Measurements from ENCODE around the gene JAKMIP3.
A peak's percentile ranks its signal among the peaks of the same experiment; 100 is the strongest.
"Not testable (repeated sequence)": the region's sequence is repeated elsewhere in the genome, so short reads cannot be mapped to it uniquely, and the experiment has no call there.

JAKMIP3 gene

DNA sequence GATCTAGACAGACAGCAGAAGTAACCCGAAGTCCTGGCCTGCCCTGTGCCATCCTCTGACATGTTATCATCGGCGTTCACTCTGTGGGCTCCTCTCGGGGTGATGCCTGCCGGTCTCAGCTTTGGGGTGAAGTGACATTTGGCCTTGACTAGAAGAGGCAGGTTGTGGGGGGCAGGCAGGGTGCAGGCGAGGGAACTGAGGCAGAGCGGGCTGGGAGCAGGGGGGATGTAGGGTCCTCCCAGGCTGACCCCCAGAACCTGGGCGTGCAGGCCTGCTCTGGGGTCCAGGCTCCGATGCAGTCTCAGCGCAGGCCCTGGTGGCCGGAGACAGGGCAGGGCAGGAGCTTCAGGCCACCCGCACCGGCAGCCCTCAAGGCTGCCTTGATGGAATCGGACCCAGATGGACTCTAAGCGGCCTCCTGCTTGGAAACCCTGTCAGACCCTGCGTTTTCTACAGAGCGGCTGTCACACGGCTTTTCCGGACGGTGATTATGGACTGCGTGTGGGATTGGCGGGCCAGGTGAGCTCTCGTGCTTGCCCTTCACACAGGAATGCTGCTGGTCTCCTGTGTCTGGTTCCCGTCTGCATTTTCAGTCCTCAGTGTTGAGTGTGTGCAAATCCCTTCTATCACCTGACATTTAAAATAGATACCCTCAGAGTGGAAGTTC lies 842 bp upstream of the JAKMIP3 start:
- DNase-seq (ENCODE audit: low spot score): no peak

DNA sequence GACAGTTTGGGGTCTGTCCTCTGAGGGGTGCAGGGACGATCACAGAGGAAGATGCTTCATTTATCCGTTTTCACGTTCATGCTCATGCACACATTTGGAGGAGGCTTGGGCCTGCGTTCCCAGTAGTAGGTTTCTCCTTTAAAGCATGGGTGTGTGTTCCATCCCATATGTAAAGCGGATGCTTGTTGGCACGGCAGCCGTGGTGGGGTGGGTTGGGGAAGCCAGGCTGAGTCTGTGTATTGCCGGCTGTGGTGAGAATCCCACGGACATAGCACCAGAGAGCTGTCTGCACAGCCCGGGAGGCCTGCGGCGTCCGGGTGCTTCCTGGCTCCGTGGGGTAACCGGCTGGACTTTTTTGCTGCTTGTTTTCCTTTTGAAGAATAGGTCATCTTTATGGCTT lies 440 bp downstream of the JAKMIP3 start:
- DNase-seq (ENCODE audit: low spot score): peak; percentile 53

DNA sequence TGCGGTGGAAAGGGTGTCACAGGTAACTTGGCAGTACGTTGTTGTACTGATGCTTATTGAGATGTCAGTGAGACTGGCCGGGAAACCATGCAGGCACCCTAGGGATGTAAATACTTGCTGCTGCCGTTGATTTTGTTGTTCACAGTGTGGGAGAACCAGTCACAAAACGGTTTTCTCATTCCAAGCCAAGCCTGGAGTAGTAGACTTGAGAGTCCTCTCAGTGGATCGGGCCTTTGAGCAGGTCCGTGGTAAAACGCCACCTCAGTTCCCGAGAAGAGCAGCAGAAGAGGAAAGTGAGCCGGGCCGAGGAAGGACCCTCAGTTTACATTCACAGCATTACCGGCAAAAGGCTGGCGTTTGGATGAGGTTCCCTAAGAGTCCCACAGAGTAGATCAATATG lies 1.1 kb downstream of the JAKMIP3 start:
- DNase-seq (ENCODE audit: low spot score): no peak

- no peak for DNase-seq (ENCODE audit: low spot score)
Measured at GRCh38 chr10:132068431-132069121, 2.8 kb downstream of the JAKMIP3 start.

DNA sequence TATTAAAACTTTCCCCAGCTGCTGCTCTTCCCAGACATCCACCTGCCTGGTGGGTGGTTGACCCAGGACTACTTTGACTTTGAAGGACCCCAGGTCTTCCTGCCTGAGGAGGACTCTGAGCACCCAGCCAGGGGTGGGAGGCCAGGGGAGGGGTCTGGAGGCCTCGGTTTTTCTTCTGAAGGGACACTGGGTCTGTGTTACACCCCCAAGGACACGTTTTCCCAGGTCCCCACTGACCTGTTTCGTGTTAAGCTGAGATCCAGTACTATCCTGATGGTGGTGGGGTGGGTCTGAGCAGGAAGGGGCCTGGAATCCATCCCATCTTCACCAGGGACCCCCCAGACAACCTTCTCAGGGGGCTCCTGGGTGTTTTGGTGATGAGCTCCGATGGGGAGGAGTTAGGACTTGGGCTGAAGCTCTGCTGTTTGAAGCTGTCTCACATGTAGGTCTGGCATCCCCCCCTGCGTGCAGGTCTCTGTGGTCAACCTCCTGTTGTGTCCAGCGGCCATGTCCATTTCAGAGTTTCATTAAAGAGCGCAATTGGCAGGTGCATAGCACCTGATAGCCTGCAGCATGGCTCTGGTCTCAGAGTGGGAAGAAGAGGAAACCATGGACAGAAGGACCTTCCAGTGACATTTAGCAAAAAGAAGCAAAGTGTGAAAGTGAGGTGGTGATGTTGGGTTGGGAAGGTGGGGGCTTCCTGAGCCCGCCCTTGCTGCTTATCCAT lies 3.5 kb downstream of the JAKMIP3 start:
- no peak for DNase-seq (ENCODE audit: low spot score)

- DNase-seq (ENCODE audit: low spot score): no peak
Measured at GRCh38 chr10:132069849-132070182, 4.1 kb downstream of the JAKMIP3 start.

GRCh38 chr10:132070724-132071123 lies 5.0 kb downstream of the JAKMIP3 start:
- no peak for DNase-seq (ENCODE audit: low spot score)

GRCh38 chr10:132071667-132072066 lies 5.9 kb downstream of the JAKMIP3 start:
- DNase-seq (ENCODE audit: low spot score): no peak

GRCh38 chr10:132075909-132076577 lies 10.3 kb downstream of the JAKMIP3 start:
- no peak for DNase-seq (ENCODE audit: low spot score)

DNA sequence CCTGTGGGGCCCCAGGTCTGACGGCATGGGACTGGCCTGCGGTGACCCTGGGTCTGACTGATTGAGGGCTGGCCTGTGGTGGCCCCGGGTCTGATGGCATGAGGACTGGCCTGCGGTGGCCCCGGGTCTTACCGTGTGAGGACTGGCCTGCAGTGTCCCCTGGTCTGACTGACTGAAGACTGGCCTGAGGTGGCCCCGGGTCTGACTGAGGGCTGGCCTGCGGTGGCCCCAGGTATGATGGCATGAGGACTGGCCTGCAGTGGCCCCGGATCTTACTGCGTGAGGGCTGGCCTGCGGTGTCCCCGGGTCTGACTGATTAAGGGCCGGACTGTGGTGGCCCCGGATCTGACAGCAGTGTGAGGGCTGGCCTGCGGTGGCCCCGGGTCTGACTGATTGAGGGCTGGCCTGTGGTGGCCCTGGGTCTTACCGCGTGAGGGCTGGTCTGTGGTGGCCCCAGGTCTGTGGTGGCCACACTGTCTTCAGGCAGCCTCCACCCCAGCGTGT lies 10.9 kb downstream of the JAKMIP3 start:
- no peak for DNase-seq (ENCODE audit: low spot score)

GRCh38 chr10:132077091-132077490 lies 11.3 kb downstream of the JAKMIP3 start:
- DNase-seq (ENCODE audit: low spot score): no peak

DNA sequence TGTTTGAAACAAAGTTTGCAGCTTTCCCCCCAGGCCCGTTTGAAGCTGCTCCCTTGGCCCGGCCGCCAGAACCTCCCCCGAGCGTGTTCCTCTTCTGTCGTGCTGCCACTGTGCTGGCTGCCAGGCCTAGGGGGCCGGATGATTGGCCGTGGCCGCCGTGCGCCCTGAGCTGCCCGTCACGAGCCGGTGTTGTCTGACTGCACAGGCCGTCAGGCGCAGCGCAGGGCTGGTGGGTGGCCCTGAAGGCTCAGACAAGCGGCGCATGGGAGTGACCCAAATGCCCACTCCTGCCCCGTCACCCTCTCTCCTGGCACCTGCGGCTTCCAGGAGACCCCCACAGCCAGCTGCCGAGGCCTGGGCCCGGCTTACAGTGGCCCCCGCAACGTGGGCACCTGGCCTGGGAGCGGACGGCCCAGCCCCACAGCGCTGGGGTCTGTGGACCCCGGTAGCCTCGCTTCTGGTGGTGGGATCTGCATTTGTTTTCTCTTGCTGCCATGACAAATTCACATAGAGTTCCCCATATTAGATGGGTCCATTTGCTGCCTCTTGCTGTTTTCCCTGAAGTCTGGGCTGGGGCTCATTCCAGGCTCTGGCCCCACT lies 13.1 kb downstream of the JAKMIP3 start:
- DNase-seq (ENCODE audit: low spot score): no peak

DNA sequence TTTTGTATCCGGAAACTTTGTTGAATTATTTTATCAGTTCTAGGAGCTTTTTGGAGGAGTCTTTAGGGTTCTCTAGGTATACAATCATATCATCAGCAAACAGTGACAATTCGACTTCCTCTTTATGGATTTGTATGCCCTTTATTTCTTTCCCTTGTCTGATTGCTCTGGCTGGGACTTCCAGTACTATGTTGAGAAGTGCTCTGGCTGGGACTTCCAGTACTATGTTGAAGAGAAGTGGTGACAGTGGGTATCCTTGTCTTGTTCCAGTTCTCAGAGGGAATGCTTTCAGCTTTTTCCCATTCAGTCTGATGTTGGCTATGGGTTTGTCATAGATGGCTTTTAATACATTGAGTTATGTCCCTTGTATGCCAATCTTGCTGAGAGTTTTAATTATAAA lies 18.6 kb downstream of the JAKMIP3 start:
- DNase-seq (ENCODE audit: low spot score): not testable (repeated sequence)

DNA sequence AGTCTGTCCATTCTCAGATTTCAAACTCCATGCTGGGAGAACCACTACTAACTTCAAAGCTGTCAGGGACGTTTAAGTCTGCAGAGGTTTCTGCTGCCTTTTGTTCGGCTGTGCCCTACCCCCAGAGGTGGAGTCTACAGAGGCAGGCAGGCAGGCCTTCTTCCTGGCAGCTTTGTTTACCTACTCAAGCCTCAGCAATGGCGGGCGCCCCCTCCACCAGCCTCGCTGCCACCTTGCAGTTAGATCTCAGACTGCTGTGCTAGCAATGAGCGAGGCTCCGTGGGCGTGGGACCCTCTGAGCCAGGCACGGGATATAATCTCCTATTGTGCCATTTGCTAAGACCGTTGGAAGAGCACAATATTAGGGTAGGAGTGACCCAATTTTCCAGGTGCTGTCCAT lies 27.5 kb downstream of the JAKMIP3 start:
- not testable (repeated sequence) for DNase-seq (ENCODE audit: low spot score)

GRCh38 chr10:132094581-132095234 lies 29.0 kb downstream of the JAKMIP3 start:
- no peak for DNase-seq (ENCODE audit: low spot score)

DNA sequence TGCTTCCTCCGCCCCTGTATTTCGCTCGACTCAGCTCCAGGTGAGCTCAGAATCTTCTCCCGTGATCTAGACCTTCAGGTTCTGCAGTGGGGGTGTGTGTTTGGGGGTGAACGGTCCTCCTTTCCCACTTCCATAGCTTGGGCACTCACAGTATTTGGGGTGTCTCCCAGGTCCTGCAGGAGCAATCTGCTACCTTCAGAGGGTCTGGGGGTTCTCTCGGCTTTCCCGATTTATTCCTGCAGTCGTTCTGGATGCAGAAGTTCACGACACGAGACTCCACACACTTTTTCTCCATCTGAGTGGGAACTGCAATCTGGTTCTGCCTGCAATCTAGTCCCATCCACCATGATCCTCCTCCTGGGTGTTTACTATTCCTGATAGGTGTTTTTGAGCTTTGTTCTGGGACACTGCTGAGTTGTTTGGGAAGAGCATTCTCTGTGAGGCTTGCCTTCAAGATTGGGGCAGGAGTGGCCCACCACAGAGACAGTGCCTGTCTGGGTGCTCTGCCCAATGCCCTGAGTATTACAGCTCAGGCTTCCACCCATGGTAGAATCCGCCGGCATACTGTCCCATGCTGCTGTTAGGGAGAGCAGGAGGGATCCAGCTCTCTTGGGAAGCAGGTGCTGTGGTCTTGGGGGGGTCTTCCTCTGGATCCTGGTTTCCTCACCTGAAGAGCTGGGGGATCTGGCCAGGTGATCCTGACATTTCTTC lies 29.8 kb downstream of the JAKMIP3 start:
- DNase-seq (ENCODE audit: low spot score): no peak

GRCh38 chr10:132096223-132096622 lies 30.5 kb downstream of the JAKMIP3 start:
- no peak for DNase-seq (ENCODE audit: low spot score)

DNA sequence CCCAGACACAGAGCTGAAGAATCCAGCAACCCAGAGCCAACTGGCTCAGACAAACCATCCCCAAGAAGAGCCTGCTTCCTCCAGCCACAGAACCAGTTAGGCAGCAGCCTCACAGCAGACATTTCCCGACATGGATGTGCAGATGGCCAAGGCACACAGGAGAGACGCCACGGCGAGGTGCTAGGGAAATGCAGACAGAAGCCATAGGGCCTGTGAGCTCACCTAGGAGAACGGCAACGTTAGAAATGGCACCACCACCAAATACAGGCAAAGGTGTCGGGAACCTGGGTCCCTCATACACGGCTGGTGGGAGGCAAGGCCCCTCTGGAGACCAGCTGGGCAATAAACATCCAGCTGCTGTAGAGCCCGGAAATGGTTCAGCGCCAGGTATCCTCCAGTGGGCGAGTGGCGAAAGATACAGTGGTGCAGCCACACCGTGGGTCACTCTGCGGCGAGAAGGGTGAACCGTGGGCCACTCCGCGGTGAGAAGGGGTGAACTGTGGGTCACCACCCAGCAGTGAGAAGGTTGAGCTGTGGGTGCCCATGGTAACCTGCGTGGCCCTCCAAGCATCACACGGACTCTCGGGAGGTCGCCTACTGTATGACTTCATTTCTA lies 31.2 kb downstream of the JAKMIP3 start:
- DNase-seq (ENCODE audit: low spot score): no peak

DNA sequence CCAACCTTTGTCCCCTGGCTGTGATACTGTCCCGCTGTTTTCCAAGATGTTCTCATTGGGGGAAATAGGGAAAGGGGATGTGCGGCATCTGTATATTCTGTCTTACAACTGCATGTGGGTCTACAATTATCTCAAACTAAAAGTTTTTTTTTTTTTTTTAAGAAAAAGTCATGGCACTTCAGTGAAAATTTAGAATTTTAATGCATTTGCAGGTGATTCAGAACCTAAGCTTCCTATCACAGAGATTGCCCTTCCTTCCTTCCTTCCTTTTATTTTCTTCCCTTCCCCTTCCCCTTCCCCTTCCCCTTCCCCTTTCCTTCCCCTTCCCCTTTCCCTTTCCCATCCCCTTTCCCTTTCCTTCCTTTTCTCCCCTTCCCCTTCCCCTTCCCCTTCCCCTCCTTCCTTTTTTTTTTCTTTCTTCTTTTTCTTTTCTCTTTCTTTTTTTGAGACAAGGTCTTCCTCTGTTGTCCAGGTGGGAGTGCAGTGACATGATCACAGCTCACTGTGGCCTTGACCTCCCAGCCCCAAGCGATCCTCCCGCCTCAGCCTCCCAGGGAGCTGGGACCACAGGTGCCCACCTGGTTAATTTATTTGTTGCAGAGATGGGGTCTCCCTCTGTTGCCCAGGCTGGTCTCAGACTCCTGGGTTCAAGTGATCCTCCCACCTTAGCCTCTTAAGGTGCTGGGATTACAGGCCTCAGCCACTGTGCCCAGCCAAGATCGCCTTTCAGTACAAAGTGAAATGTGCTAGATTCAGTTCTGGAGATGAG lies 32.0 kb downstream of the JAKMIP3 start:
- DNase-seq (ENCODE audit: low spot score): no peak
